Transverse colon (tissue), 4 donors: Measurements from ENCODE around the gene IFIT2. TPM values are rescaled to one million over a fixed set of nuclear protein-coding genes. Genes with fewer than 3 reads are reported as not detected.
"Not testable (repeated sequence)": the region's sequence is repeated elsewhere in the genome, so short reads cannot be mapped to it uniquely, and the experiment has no call there.

Source experiments
- DNase-seq: peaks from one replicate; pipeline ENCODE4 v3.0.0-alpha.2; 2019
- H3K27ac ChIP-seq, 4 donors: fragments of 200-600 bp; sonication (generic); 2 replicates each; pipeline ENCODE4 v1.5.1; 2016 to 2018; ENCODE audit warnings: inconsistent platforms in 4 of 4
- H3K27me3 ChIP-seq: fragments of 200-600 bp; sonication (generic); 2 replicates; pipeline ENCODE4 v1.5.1; 2017; ENCODE audit warnings: inconsistent platforms
- H3K36me3 ChIP-seq, 4 donors: fragments of 200-600 bp; sonication (generic); 2 replicates each; pipeline ENCODE4 v1.5.1; 2017 to 2019; ENCODE audit warnings: inconsistent platforms in 4 of 4
- H3K4me1 ChIP-seq, 4 donors: fragments of 200-600 bp; sonication (generic); 2 replicates each; pipeline ENCODE4 v1.5.1; 2017 to 2020; ENCODE audit warnings: inconsistent platforms in 4 of 4
- H3K4me3 ChIP-seq, 4 donors: fragments of 200-600 bp; sonication (generic); 1 replicate in 1 of 4; 2 replicates in 3 of 4; pipeline versions ENCODE4 v1.5.1 to v1.6.1; 2017 to 2019; ENCODE audit warnings: inconsistent platforms in 4 of 4
- H3K9me3 ChIP-seq, 2 donors: fragments of 200-600 bp; sonication (generic); 2 replicates each; pipeline ENCODE4 v1.5.1; 2017 to 2019; ENCODE audit warnings: inconsistent platforms in 2 of 2
- CTCF ChIP-seq, 5 experiments: fragments of 200-600 bp in 3 of 5; fragments of 450-650 bp in 2 of 5; sonication (generic) in 3 of 5; IDR thresholded peaks; 1 replicate in 2 of 5; 2 replicates in 3 of 5; pipeline ENCODE4 v1.5.1; 2016 to 2017; ENCODE audit warnings: antibody characterized with exemption in 5 of 5, inconsistent platforms in 3 of 5, mild to moderate bottlenecking in 2 of 5, moderate library complexity in 1 of 5
- EP300 ChIP-seq: sonication (generic); formaldehyde crosslinking; IDR thresholded peaks from one replicate; pipeline ENCODE4 v1.6.1; 2017; ENCODE audit warnings: antibody characterized with exemption, low read depth
- POLR2A ChIP-seq: fragments of 450-650 bp; IDR thresholded peaks from one replicate; pipeline ENCODE4 v1.6.1; 2016; ENCODE audit warnings: antibody characterized with exemption, mild to moderate bottlenecking, moderate library complexity
- POLR2AphosphoS5 ChIP-seq, 3 donors: sonication (generic); formaldehyde crosslinking; IDR thresholded peaks; one replicate each; pipeline ENCODE4 v1.6.1; 2016; ENCODE audit warnings: antibody characterized with exemption in 3 of 3
- WGBS, 2 donors: methylation state at CpG; one replicate each; pipeline ENCODE4 v1.1.5; 2018; ENCODE audit warnings: low coverage in 1 of 2; 5-methylcytosine and 5-hydroxymethylcytosine counted together
- in situ Hi-C, 4 donors: fragments of 200-750 bp; cut with MboI; loops; one replicate each; pipeline versions ENCODE4 v1.15.0 to v1.15.1; 2017; ENCODE audit warnings: low sequenced_read_pairs in 3 of 4, low pct_ligation_motif_present in 1 of 4, low pct_unique_long_range_greater_than_20kb in 1 of 4
- intact Hi-C: fragments of 100-400 bp; cut with DNase I; formaldehyde crosslinking; loops from one replicate; pipeline ENCODE4 v1.15.1; 2023; ENCODE audit warnings: low total_unique reads
- total RNA-seq, 4 donors: library from RNA; depleted of rRNA; stranded (reverse); fragments of >200 nt; gene quantifications; one replicate each; pipeline ENCODE4 v1.1.0, GENCODE V29; 2016

IFIT2 gene
- total RNA-seq, 4 donors from 2014 or later = 0.20 to 7.0 (median 2.3) TPM

DNA sequence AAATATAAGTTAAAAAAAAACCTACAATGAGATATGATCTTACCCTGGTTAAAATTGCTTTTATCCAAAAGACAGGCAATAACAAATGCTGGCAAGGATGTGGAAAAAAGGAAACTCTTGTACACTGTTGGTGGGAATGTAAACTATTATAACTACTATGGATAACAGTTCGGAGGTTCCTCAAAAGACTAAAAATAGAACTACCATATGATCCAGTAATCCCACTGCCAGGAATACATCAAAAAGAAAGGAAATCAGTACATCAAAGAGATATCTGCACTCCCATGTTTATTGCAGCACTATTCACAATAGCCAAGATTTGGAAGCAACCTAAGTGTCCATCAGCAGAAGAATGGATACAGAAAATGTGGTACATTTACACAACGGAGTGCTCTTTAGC is 24.0 kb downstream of the IFIT2 start:
- H3K27me3 ChIP-seq, H3K4me3 ChIP-seq, H3K27ac ChIP-seq, H3K36me3 ChIP-seq, DNase-seq, in situ Hi-C loops, H3K9me3 ChIP-seq: not testable (repeated sequence)
- peaks cover 0 to 25% (median 6%) of the 10 kb centered on the region in 4 donors for H3K4me1 ChIP-seq
- intact Hi-C loops = loop anchor here (5.0 kb wide), 1 partner anchor 66 kb away; the partner anchor contains the start of gene IFIT1
- 56 to 75% methylated on average over 2 of the region's 2 CpGs for WGBS, 2 donors

DNA sequence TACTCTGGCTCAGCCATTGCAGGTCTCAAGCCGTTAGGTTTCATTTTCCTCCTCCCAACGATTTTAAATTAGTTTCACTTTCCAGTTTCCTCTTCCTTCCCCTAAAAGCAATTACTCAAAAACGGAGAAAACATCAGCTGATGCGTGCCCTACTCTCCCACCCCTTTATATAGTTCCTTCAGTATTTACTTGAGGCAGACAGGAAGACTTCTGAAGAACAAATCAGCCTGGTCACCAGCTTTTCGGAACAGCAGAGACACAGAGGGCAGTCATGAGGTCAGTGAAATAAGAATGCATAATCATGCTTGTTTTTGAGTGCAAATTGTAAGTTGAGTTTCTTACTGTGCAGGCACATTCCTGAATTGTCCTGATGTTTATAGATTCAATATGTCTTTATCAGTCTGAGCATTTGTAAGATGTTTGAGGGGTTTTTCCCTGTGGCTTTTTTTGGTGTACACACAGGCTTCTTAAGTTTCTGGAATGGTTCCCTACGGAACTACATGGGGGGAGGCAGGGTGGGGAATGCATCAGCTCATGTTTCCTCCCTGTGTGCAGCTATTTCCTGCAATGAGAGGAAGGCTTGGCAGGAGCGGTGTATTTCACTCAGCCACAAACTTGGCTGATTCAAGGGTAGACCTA is 26.1 kb downstream of the IFIT2 start, which contains the start of gene IFIT3:
TSS of gene IFIT3 (plus strand) at position 195 of the 639 bp plus-strand sequence. CDS start at position 272, 77 bp downstream.
- Histone ChIP-seq H3K27ac (peak within 1 kb of the TSS; percentile 70 to 83 (median 78)), H3K4me1 (peaks cover under 1 to 38% (median 11%) of the 10 kb centered on the region in 4 donors), H3K4me3 (peak within 1 kb of the TSS in 3 of 4 donors; percentile 34 to 47 (median 37)), H3K9me3 (no peaks in the 10 kb centered on the region), H3K36me3 (no peaks in the 10 kb centered on the region), H3K27me3 (no peaks in the 10 kb centered on the region)
- TF ChIP-seq POLR2A (peak; percentile 24), EP300 (no peak), CTCF (IDR thresholded peaks at IDR 0.05) (peak in 1 of 5 experiments; percentile 11), POLR2AphosphoS5 (IDR thresholded peaks at IDR 0.05) (peak in 2 of 3 donors; percentile 15 to 39)
- in situ Hi-C loops = no loop called here
- WGBS, 2 donors = 2% methylated on average over 5 to 7 of the region's 7 CpGs
- DNase-seq = peak; percentile 52
- intact Hi-C loops = loop anchor here (5.0 kb wide), 1 partner anchor 64 kb away; the partner anchor contains the start of gene IFIT1

- Histone ChIP-seq H3K36me3 (no peaks in the 10 kb centered on the region), H3K9me3 (no peaks in the 10 kb centered on the region), H3K4me3 (no peak overlapping the region), H3K27ac (peak overlapping the region; percentile 70 to 83 (median 78)), H3K27me3 (no peaks in the 10 kb centered on the region), H3K4me1 (peaks cover 5 to 51% (median 20%) of the 10 kb centered on the region in 4 donors)
- in situ Hi-C loops (no loop called here), intact Hi-C loops (loop anchor here (5.0 kb wide), 1 partner anchor 63 kb away; the partner anchor contains the start of gene IFIT1)
- DNase-seq = no peak
- TF ChIP-seq CTCF (IDR thresholded peaks at IDR 0.05) (no peak), EP300 (no peak), POLR2AphosphoS5 (IDR thresholded peaks at IDR 0.05) (no peak), POLR2A (no peak)
- 90% methylated on average over 2 of the region's 2 CpGs; no CpG with 5 or more reads in 1 of the 2 donors for WGBS, 2 donors
Measured at GRCh38 chr10:89329151-89329550, 27.3 kb downstream of the IFIT2 start.

DNA sequence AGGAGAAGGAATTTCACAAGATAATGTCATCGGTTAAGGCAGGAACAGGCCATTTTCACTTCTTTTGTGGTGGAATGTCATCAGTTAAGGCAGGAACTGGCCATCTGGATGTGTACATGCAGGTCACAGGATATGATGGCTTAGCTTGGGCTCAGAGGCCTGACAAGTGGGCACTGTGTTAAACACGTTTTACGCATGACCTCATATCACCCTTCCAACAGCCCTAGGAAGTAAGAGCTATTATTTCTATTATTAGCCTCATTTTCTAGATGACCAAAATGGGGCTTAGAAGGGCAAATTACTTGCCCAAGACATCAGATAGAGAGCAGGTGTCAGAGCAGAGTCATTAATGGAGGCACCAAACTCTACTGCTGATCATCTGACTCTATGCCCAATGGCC is 28.2 kb downstream of the IFIT2 start:
- DNase-seq, intact Hi-C loops, H3K4me3 ChIP-seq, in situ Hi-C loops, H3K27me3 ChIP-seq, H3K27ac ChIP-seq, H3K9me3 ChIP-seq, H3K36me3 ChIP-seq: not testable (repeated sequence)
- H3K4me1 ChIP-seq = peaks cover 5 to 58% (median 20%) of the 10 kb centered on the region in 4 donors
- 70 to 79% methylated on average over 2 to 3 of the region's 3 CpGs for WGBS, 2 donors

GRCh38 chr10:89330537-89331212 is 28.8 kb downstream of the IFIT2 start:
- no peaks in the 10 kb centered on the region for H3K36me3 ChIP-seq
- no peak for TF ChIP-seq POLR2A
- TF ChIP-seq POLR2AphosphoS5 (IDR thresholded peaks at IDR 0.05) = no peak
- TF ChIP-seq EP300 = no peak
- TF ChIP-seq CTCF (IDR thresholded peaks at IDR 0.05) = no peak
- intact Hi-C loops = no loop called here

GRCh38 chr10:89331487-89332122 is 29.8 kb downstream of the IFIT2 start:
- intact Hi-C loops, H3K9me3 ChIP-seq, in situ Hi-C loops, H3K27me3 ChIP-seq, DNase-seq, H3K36me3 ChIP-seq: not testable (repeated sequence)
- Histone ChIP-seq H3K27ac (peak overlapping the region; percentile 75 to 86 (median 82)), H3K4me1 (peaks cover 5 to 59% (median 20%) of the 10 kb centered on the region in 4 donors), H3K4me3 (peak overlapping the region in 2 of 4 donors; percentile 21 to 48)
- 70 to 82% methylated on average over 12 to 14 of the region's 14 CpGs for WGBS, 2 donors

More at GRCh38 chr10:89330537-89331212, 28.8 kb downstream of the IFIT2 start:
- Histone ChIP-seq H3K27me3 (no peaks in the 10 kb centered on the region), H3K27ac (peak overlapping the region in 1 of 4 donors; percentile 2), H3K4me3 (no peak overlapping the region), H3K4me1 (peaks cover 5 to 59% (median 20%) of the 10 kb centered on the region in 4 donors), H3K9me3 (no peaks in the 10 kb centered on the region)
- DNase-seq = no peak
- in situ Hi-C loops = no loop called here
